BLaER1 treated with 17β-estradiol and CSF1 and Interleukin-3, amounts not matched to agents 10 nM and 100 nM (cell line): ENCODE measurements around the gene COL11A1.

Experiments used
- H3K27ac ChIP-seq, 11 experiments: shearing (Covaris generic); formaldehyde crosslinking; 2 replicates each; pipeline ENCODE4 v1.8.1; 2022
- H3K27me3 ChIP-seq, 11 experiments: shearing (Covaris generic); formaldehyde crosslinking; 2 replicates each; pipeline ENCODE4 v1.8.1; 2022
- H3K36me3 ChIP-seq, 11 experiments: shearing (Covaris generic); formaldehyde crosslinking; 2 replicates each; pipeline ENCODE4 v1.8.1; 2022
- H3K4me1 ChIP-seq, 10 experiments: shearing (Covaris generic); formaldehyde crosslinking; 2 replicates each; pipeline ENCODE4 v1.8.1; 2022
- H3K4me2 ChIP-seq, 11 experiments: shearing (Covaris generic); formaldehyde crosslinking; 2 replicates each; pipeline ENCODE4 v1.8.1; 2022
- H3K4me3 ChIP-seq, 10 experiments: shearing (Covaris generic); formaldehyde crosslinking; 2 replicates each; pipeline ENCODE4 v1.8.1; 2022
- H3K9ac ChIP-seq, 11 experiments: shearing (Covaris generic); formaldehyde crosslinking; 2 replicates each; pipeline ENCODE4 v1.8.1; 2022
- H3K9me3 ChIP-seq, 11 experiments: shearing (Covaris generic); formaldehyde crosslinking; replicated peaks in 1 of 11; 2 replicates each; pipeline ENCODE4 v1.8.1; 2022
- H4K20me1 ChIP-seq, 11 experiments: shearing (Covaris generic); formaldehyde crosslinking; 2 replicates each; pipeline ENCODE4 v1.8.1; 2022
- Cebpa-rat ChIP-seq, 11 experiments: shearing (Covaris generic); IDR thresholded peaks; 2 replicates each; pipeline ENCODE4 v1.8.1; 2022

COL11A1 gene

DNA sequence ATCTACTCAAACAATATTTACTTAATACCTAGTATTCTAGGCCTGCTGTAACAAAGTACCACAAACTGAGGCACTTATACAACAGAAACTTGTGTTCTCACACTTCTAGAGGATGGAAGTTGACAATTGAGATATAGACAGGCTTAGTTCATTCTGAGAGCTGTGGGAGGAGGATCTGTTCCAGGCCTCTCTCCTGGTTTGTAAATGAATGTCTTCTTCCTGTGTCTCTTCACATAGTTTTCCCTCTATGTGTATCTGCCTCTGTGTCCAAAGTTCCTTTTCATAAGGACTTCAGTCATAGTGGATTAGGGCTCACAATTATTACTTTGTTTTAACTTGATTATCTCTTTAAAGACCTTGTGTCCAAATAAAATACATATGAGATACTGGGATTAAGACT lies 251.1 kb downstream of the COL11A1 start:
- Histone ChIP-seq H3K27me3 (no peaks in the 10 kb centered on the region), H4K20me1 (no peaks in the 10 kb centered on the region), H3K9ac (no peak overlapping the region), H3K36me3 (no peaks in the 10 kb centered on the region), H3K4me2 (no peak overlapping the region), H3K27ac (no peak overlapping the region), H3K4me1 (no peaks in the 10 kb centered on the region), H3K4me3 (no peak overlapping the region), H3K9me3 (peaks cover 8 to 27% (median 21%) of the 10 kb centered on the region in 11 experiments)
- no peak for TF ChIP-seq Cebpa-rat (IDR thresholded peaks at IDR 0.05)

DNA sequence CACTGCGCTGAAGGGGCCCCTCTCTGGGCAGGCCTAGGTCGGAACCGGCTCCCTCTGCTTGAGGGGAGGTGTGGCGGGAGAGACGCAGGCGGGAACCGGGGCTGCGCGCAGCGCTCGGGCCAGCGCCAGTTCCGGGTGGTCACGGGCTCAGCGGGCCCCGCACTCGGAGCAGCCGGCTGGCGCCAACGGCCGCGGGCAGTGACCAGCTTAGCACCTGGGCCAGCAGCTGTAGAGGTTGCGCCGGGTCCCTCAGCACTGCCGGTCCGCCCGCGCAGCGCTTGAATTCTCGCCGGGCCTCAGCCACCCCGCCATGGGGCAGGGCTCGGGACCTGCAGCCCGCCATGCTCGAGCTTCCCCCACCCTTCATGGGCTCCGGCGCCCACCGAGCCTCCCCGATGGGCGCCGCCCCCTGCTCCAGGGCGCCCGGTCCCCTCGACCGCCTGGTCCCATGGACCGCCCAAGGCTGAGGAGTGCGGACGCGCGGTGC lies 254.6 kb downstream of the COL11A1 start:
- H3K9ac ChIP-seq: no peak overlapping the region
- H3K36me3 ChIP-seq: no peaks in the 10 kb centered on the region
- H3K9me3 ChIP-seq: peaks cover 8 to 27% (median 21%) of the 10 kb centered on the region in 11 experiments
- no peaks in the 10 kb centered on the region for H4K20me1 ChIP-seq
- H3K4me2 ChIP-seq: no peak overlapping the region
- no peak overlapping the region for H3K4me3 ChIP-seq
- H3K4me1 ChIP-seq: no peaks in the 10 kb centered on the region
- no peak for TF ChIP-seq Cebpa-rat (IDR thresholded peaks at IDR 0.05)
- no peaks in the 10 kb centered on the region for H3K27me3 ChIP-seq
- H3K27ac ChIP-seq: no peak overlapping the region

DNA sequence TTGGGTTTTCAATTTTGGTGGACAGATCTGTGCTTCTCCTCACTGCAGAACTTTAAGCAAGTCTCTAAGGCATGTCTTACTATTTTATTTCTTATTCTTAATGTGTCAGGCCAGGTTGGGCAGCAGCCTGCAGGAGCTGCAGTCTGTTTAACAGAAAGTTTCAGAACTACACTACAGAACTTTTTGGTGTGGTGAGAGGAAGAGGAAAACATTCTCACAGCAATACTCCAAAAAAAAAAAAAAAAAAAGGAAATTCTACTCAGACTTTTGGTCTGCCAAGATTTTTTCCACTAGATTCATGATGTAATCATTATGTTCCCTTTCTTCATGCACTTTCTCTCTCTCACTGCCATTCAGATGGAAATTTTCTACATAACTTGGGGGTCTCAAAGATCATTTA lies 255.2 kb downstream of the COL11A1 start:
- H3K4me1 ChIP-seq: no peaks in the 10 kb centered on the region
- no peak for TF ChIP-seq Cebpa-rat (IDR thresholded peaks at IDR 0.05)
- H3K27ac ChIP-seq: no peak overlapping the region
- H3K9ac ChIP-seq: no peak overlapping the region
- no peaks in the 10 kb centered on the region for H4K20me1 ChIP-seq
- no peak overlapping the region for H3K4me2 ChIP-seq
- H3K27me3 ChIP-seq: no peaks in the 10 kb centered on the region
- H3K9me3 ChIP-seq: peaks cover 8 to 29% (median 22%) of the 10 kb centered on the region in 11 experiments
- no peak overlapping the region for H3K4me3 ChIP-seq
- H3K36me3 ChIP-seq: no peaks in the 10 kb centered on the region

DNA sequence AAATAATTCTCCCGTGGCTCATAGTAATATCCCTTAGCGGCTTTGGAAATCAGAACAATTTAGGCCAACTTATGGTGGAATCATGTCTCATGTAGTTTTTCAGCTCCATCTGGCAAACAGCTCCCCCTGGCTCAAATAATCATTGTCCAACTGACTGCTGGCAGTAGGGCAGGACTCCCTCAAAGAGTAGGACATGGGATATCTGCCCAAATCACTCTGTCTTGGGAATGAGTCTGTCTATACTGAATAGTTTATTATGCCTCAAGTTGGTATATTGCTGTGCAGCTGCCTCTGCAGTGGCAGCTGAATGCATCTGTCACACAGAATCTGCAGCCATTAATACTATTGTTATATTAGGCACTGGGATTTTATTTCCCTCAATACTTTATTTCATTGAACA lies 255.7 kb downstream of the COL11A1 start:
- H3K27me3 ChIP-seq: no peaks in the 10 kb centered on the region
- H3K4me3 ChIP-seq: no peak overlapping the region
- peaks cover 8 to 34% (median 25%) of the 10 kb centered on the region in 11 experiments for H3K9me3 ChIP-seq
- no peak overlapping the region for H3K27ac ChIP-seq
- no peak for TF ChIP-seq Cebpa-rat (IDR thresholded peaks at IDR 0.05)
- no peaks in the 10 kb centered on the region for H3K4me1 ChIP-seq
- H4K20me1 ChIP-seq: no peaks in the 10 kb centered on the region
- H3K9ac ChIP-seq: no peak overlapping the region
- no peak overlapping the region for H3K4me2 ChIP-seq
- H3K36me3 ChIP-seq: no peaks in the 10 kb centered on the region

DNA sequence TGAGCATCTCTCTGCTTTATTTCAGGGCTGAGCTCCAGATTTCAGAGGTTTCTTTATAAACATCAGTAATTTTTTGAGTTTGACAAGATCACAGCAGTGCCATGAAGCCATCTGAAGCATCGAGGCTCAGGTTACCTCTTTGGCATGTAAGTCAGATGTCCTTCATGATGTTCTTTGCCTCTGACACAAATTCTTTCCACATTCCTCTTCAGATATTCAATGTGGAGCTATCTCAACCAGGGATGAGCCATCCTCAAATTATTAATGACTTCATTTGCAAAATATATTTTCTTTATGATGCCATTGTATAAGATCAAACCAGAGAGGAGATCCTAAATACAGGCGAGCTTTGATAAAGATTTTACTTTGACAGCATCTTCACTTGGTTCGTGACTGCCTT lies 256.7 kb downstream of the COL11A1 start:
- H3K4me1 ChIP-seq: no peaks in the 10 kb centered on the region

DNA sequence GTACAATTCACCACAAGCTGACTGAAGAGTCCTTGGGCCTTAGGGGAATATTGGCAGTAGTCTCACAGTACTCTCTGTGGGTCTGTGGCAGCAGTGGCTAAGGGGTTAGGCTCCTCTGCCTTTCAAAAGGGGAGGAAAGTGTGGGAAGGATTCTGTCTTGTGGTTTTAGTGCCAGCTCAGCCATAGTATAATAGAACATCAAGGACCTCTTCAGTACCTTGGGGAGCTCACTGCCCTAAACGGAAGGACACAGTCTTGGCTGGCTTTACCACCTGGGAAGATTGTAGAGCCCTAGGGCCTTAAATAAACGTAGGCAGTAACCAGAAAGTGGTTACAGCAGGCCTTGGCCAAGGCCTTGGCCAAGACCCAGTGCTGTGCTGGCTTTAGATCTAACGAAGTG lies 265.7 kb downstream of the COL11A1 start:
- no peaks in the 10 kb centered on the region for H4K20me1 ChIP-seq
- H3K4me2 ChIP-seq: peak overlapping the region in 4 of 11 experiments; percentile 14 to 33 (median 23); a peak in 7 of 22 replicates
- no peak overlapping the region for H3K4me3 ChIP-seq

More for the DNA sequence above, 256.7 kb downstream of the COL11A1 start:
- Histone ChIP-seq H3K9me3 (peaks cover 8 to 34% (median 25%) of the 10 kb centered on the region in 11 experiments), H3K27ac (no peak overlapping the region), H3K27me3 (no peaks in the 10 kb centered on the region), H3K4me2 (no peak overlapping the region), H3K4me3 (no peak overlapping the region), H4K20me1 (no peaks in the 10 kb centered on the region), H3K9ac (no peak overlapping the region), H3K36me3 (no peaks in the 10 kb centered on the region)
- no peak for TF ChIP-seq Cebpa-rat (IDR thresholded peaks at IDR 0.05)

DNA sequence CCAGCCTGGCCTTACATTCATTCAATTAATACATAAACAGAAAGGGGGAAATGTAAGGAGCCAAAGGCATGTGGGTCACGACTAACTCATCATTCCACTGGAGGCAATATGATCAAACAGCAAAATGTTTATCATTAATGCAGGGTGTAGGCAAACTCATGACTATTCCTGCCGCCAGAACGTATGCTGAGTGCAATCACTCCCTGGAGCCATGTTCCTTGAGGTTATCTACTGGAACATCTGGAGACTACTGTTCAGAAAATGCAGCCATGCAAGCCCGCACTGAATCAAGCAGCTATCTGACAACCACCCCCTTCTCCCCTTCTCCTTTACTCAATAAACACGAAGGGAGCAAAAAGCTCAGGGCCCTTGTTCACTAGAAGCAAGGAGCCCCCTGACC lies 267.6 kb downstream of the COL11A1 start:
- H3K27ac ChIP-seq: no peak overlapping the region
- peaks cover 0 to 10% (median 4%) of the 10 kb centered on the region in 10 experiments; a peak in 6 of 20 replicates for H3K4me1 ChIP-seq
- no peak overlapping the region for H3K4me2 ChIP-seq
- no peaks in the 10 kb centered on the region for H4K20me1 ChIP-seq
- no peaks in the 10 kb centered on the region for H3K36me3 ChIP-seq
- H3K4me3 ChIP-seq: no peak overlapping the region
- H3K27me3 ChIP-seq: no peaks in the 10 kb centered on the region
- peaks cover 0 to 4% (median 0%) of the 10 kb centered on the region in 11 experiments; a peak in 2 of 22 replicates for H3K9me3 ChIP-seq
- no peak overlapping the region for H3K9ac ChIP-seq
- no peak for TF ChIP-seq Cebpa-rat (IDR thresholded peaks at IDR 0.05)

More for the DNA sequence above, 265.7 kb downstream of the COL11A1 start:
- Histone ChIP-seq H3K9me3 (peaks cover 0 to 4% (median 0%) of the 10 kb centered on the region in 11 experiments; a peak in 4 of 22 replicates), H3K9ac (no peak overlapping the region), H3K36me3 (no peaks in the 10 kb centered on the region), H3K4me1 (peaks cover 0 to 10% (median 4%) of the 10 kb centered on the region in 10 experiments; a peak in 6 of 20 replicates), H3K27me3 (no peaks in the 10 kb centered on the region), H3K27ac (no peak overlapping the region)
- no peak for TF ChIP-seq Cebpa-rat (IDR thresholded peaks at IDR 0.05)

DNA sequence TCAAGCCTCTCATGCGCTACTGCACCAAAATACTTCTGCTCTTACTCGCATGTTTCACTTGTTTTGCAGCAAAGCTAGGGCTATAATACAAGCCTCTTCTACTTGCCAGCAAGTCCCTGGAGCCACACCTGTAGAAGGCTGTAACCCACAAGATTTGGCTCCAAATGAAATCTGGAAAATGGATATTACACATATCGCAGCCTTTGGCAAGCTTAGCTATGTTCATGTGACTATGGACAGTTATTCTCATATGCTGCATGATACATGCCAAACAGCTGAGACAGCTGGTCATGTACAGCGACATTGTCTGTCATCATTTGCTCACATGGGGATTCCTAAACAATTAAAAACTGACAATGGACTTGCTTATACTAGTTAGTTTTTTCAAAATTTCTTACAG lies 270.3 kb downstream of the COL11A1 start:
- H3K4me3 ChIP-seq: no peak overlapping the region
- H3K9me3 ChIP-seq: peaks cover 0 to 21% (median 4%) of the 10 kb centered on the region in 11 experiments; a peak in 5 of 22 replicates
- no peaks in the 10 kb centered on the region for H3K27me3 ChIP-seq
- no peak overlapping the region for H3K9ac ChIP-seq
- TF ChIP-seq Cebpa-rat (IDR thresholded peaks at IDR 0.05): no peak
- peaks cover 0 to 12% (median 6%) of the 10 kb centered on the region in 10 experiments; a peak in 7 of 20 replicates for H3K4me1 ChIP-seq
- H3K36me3 ChIP-seq: no peaks in the 10 kb centered on the region
- H4K20me1 ChIP-seq: no peaks in the 10 kb centered on the region
- no peak overlapping the region for H3K27ac ChIP-seq
- H3K4me2 ChIP-seq: no peak overlapping the region

DNA sequence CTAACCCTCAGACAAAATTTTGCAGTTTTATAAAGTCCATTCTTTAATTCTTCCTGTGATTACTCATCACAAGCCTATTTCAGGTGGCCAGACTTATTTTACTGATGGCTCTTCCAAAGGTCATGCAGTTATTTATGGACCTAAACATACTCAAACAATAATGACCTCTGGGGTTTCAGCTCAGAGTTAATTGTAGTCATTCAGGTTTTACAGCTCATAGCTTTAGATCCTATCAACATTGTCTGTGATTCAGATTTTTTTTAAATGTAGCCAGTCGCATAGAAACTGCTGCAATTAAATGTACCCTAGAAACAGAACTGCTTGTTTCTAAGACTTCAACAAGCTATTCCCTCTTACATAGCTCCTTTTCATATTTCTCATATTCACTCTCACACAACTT lies 270.8 kb downstream of the COL11A1 start:
- no peak for TF ChIP-seq Cebpa-rat (IDR thresholded peaks at IDR 0.05)
- H3K9me3 ChIP-seq: peaks cover 0 to 22% (median 4%) of the 10 kb centered on the region in 11 experiments; a peak in 7 of 22 replicates
- no peak overlapping the region for H3K27ac ChIP-seq
- H3K36me3 ChIP-seq: no peaks in the 10 kb centered on the region
- H3K4me2 ChIP-seq: no peak overlapping the region
- no peak overlapping the region for H3K4me3 ChIP-seq
- no peaks in the 10 kb centered on the region for H3K27me3 ChIP-seq
- peaks cover 0 to 7% (median 2%) of the 10 kb centered on the region in 10 experiments; a peak in 7 of 20 replicates for H3K4me1 ChIP-seq
- H4K20me1 ChIP-seq: no peaks in the 10 kb centered on the region
- no peak overlapping the region for H3K9ac ChIP-seq

DNA sequence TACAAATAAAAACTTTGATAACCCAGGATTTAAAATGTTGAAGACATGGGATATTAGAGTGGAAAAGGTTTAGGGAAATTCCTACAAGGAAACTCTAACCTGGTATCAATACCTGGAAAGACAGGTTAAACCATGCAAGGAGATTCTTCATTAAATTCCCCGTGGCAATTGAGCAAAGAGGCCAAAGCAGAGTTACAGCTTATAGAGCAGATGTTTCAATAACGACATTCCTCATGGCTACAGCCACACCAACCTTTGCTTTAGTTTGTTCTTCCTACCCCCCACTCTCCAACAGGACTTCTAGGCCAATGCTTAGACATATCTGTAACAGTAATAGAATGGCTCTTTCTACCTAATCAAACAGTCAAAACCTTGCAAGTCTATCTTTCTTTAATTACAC lies 271.3 kb downstream of the COL11A1 start:
- Histone ChIP-seq H3K9ac (no peak overlapping the region), H3K4me2 (no peak overlapping the region), H3K27me3 (no peaks in the 10 kb centered on the region), H3K4me3 (no peak overlapping the region), H4K20me1 (no peaks in the 10 kb centered on the region), H3K36me3 (no peaks in the 10 kb centered on the region), H3K9me3 (peaks cover 0 to 22% (median 4%) of the 10 kb centered on the region in 11 experiments; a peak in 7 of 22 replicates), H3K4me1 (peaks cover 0 to 7% (median 0%) of the 10 kb centered on the region in 10 experiments; a peak in 1 of 20 replicates), H3K27ac (no peak overlapping the region)
- no peak for TF ChIP-seq Cebpa-rat (IDR thresholded peaks at IDR 0.05)
